ENCODE measurements around the gene SBNO1. TPM values are rescaled to one million over a fixed set of nuclear protein-coding genes. Genes with fewer than 3 reads are reported as not detected.

Gene SBNO1
- total and polyA plus RNA-seq, 4 donors = 4.7 to 28.5 (median 15.3) TPM

DNA sequence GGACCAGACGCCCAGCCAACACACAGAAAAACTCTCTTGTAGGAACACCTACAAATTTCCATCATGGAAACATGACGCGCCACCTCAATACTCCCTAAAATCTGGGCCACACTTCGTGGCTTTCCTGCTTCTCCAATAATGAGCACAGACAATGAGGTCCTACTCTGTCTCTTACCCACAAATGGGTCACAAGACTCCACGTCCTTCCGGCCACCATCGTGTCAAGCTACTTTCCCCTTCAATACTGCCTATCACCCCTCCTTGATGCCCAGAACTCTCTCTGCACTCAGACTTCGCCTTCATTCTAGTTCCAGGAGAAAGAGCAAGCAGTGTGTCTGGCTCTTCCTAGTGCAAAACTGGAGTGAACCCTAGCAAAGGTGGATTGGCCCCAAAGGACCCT is 28.1 kb downstream of the SBNO1 start:
- Histone ChIP-seq H3K36me3 (ENCODE audit: control insufficient read depth in 4 of 4, insufficient read depth in 4 of 4, low read length in 4 of 4) (peaks cover 16 to 40% (median 26%) of the 10 kb centered on the region in 4 donors), H3K4me1 (ENCODE audit: control insufficient read depth in 5 of 5, insufficient read depth in 5 of 5, low read length in 5 of 5) (no peaks in the 10 kb centered on the region), H3K27ac (ENCODE audit: low read depth in 1 of 2, low read length in 1 of 2) (no peak overlapping the region), H3K9ac (ENCODE audit: insufficient read depth in 1 of 2, low read length in 2 of 2) (no peak overlapping the region), H3K9me3 (ENCODE audit: control insufficient read depth in 4 of 4, insufficient read depth in 3 of 4, low read length in 3 of 4) (no peaks in the 10 kb centered on the region), H3K27me3 (ENCODE audit: control insufficient read depth in 3 of 3, insufficient read depth in 3 of 3, low read length in 2 of 3) (no peaks in the 10 kb centered on the region), H3K4me3 (no peak overlapping the region)
- TF ChIP-seq, protein P1, sequence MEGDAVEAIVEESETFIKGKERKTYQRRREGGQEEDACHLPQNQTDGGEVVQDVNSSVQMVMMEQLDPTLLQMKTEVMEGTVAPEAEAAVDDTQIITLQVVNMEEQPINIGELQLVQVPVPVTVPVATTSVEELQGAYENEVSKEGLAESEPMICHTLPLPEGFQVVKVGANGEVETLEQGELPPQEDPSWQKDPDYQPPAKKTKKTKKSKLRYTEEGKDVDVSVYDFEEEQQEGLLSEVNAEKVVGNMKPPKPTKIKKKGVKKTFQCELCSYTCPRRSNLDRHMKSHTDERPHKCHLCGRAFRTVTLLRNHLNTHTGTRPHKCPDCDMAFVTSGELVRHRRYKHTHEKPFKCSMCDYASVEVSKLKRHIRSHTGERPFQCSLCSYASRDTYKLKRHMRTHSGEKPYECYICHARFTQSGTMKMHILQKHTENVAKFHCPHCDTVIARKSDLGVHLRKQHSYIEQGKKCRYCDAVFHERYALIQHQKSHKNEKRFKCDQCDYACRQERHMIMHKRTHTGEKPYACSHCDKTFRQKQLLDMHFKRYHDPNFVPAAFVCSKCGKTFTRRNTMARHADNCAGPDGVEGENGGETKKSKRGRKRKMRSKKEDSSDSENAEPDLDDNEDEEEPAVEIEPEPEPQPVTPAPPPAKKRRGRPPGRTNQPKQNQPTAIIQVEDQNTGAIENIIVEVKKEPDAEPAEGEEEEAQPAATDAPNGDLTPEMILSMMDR (IDR thresholded peaks at IDR 0.05; ENCODE audit: control extremely low read depth, extremely low read depth) = no peak
- ATAC-seq (ENCODE audit: insufficient read depth, low FRiP score) (no peak), DNase-seq (no peak)
- WGBS, 2 donors = 88 to 91% methylated on average over 8 of the region's 8 CpGs

DNA sequence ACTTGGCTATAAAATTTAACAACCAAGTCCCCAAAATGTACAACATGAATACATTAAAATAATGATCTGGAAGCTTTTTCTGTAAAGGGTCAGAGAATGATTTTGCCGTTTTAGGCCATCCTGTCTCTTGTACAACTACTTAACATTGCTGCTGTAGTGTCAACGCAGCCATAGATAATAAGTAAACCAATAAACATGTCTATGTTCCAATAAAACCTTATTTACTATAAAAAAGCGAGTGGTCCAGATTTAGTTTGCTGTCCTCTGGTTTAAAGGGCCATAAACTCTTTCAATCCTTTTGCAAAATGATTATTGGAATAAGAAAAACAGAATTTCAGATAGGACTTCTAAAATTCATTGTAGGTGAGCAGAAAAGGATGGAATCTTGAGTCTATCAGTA is 29.2 kb downstream of the SBNO1 start:
- H3K4me1 ChIP-seq (ENCODE audit: control insufficient read depth in 5 of 5, insufficient read depth in 5 of 5, low read length in 5 of 5) = no peaks in the 10 kb centered on the region
- H3K9me3 ChIP-seq (ENCODE audit: control insufficient read depth in 4 of 4, insufficient read depth in 3 of 4, low read length in 3 of 4) = no peaks in the 10 kb centered on the region
- whole genome bisulfite sequencing, 2 donors = 91 to 94% methylated on average over 3 of the region's 3 CpGs
- TF ChIP-seq, protein P1 (IDR thresholded peaks at IDR 0.05; ENCODE audit: control extremely low read depth, extremely low read depth) = no peak
- H3K27ac ChIP-seq (ENCODE audit: low read depth in 1 of 2, low read length in 1 of 2) = no peak overlapping the region
- ATAC-seq (ENCODE audit: insufficient read depth, low FRiP score) (no peak), DNase-seq (no peak)
- no peak overlapping the region for H3K9ac ChIP-seq (ENCODE audit: insufficient read depth in 1 of 2, low read length in 2 of 2)
- H3K36me3 ChIP-seq (ENCODE audit: control insufficient read depth in 4 of 4, insufficient read depth in 4 of 4, low read length in 4 of 4) = peaks cover 16 to 39% (median 32%) of the 10 kb centered on the region in 4 donors
- H3K27me3 ChIP-seq (ENCODE audit: control insufficient read depth in 3 of 3, insufficient read depth in 3 of 3, low read length in 2 of 3) = no peaks in the 10 kb centered on the region
- no peak overlapping the region for H3K4me3 ChIP-seq

DNA sequence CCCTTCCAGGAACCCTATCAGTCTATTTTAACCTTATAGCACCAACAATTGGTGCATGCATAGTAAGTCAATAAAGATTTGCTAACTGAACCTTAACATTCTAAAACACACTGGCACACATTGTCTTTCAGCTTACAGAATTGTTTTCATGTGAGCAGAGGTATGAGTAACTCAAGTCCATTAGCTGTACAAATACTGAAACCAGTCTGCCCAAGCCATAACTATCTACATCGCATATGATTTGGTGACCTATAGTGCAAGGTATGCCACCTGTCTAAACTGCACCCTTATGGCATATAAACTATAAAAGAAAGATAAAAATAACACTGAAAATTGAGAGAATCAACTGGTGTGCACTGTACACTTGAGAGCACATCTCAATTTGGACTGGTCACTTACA is 34.8 kb downstream of the SBNO1 start:
- H3K9me3 ChIP-seq (ENCODE audit: control insufficient read depth in 4 of 4, insufficient read depth in 3 of 4, low read length in 3 of 4) = no peaks in the 10 kb centered on the region
- H3K27me3 ChIP-seq (ENCODE audit: control insufficient read depth in 3 of 3, insufficient read depth in 3 of 3, low read length in 2 of 3) = no peaks in the 10 kb centered on the region
- ATAC-seq (ENCODE audit: insufficient read depth, low FRiP score) = no peak
- H3K9ac ChIP-seq (ENCODE audit: insufficient read depth in 1 of 2, low read length in 2 of 2) = no peak overlapping the region
- H3K4me3 ChIP-seq = no peak overlapping the region
- no peak overlapping the region for H3K27ac ChIP-seq (ENCODE audit: low read depth in 1 of 2, low read length in 1 of 2)
- no peak for DNase-seq
- peaks cover 26 to 57% (median 38%) of the 10 kb centered on the region in 4 donors for H3K36me3 ChIP-seq (ENCODE audit: control insufficient read depth in 4 of 4, insufficient read depth in 4 of 4, low read length in 4 of 4)
- 98 to 100% methylated on average over 1 of the region's 1 CpG for WGBS, 2 donors
- TF ChIP-seq, protein P1 (IDR thresholded peaks at IDR 0.05; ENCODE audit: control extremely low read depth, extremely low read depth) = no peak
- H3K4me1 ChIP-seq (ENCODE audit: control insufficient read depth in 5 of 5, insufficient read depth in 5 of 5, low read length in 5 of 5) = no peaks in the 10 kb centered on the region

DNA sequence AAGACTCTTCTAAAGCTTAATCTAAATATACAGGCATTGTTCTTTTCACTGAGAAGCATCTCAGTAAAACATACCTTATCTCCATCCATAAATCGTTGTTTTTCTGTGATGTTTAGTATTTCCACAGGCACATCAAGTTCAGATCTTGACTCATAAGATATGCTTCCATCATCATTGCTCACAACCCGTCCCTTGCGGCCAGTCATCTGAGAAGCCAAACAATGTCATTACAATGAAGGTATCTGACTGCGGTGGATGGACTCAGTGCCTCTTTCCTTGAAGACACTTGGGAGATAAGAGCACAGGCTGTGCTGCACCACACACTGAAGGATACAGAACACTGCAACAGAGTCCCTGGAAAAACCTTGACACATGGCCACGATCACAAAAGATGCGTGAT is 44.8 kb downstream of the SBNO1 start:
- TF ChIP-seq, protein P1 (IDR thresholded peaks at IDR 0.05; ENCODE audit: control extremely low read depth, extremely low read depth) = no peak
- H3K27ac ChIP-seq (ENCODE audit: low read depth in 1 of 2, low read length in 1 of 2) = no peak overlapping the region
- no peaks in the 10 kb centered on the region for H3K4me1 ChIP-seq (ENCODE audit: control insufficient read depth in 5 of 5, insufficient read depth in 5 of 5, low read length in 5 of 5)
- no peaks in the 10 kb centered on the region for H3K9me3 ChIP-seq (ENCODE audit: control insufficient read depth in 4 of 4, insufficient read depth in 3 of 4, low read length in 3 of 4)
- no peaks in the 10 kb centered on the region for H3K27me3 ChIP-seq (ENCODE audit: control insufficient read depth in 3 of 3, insufficient read depth in 3 of 3, low read length in 2 of 3)
- no peak for DNase-seq
- H3K9ac ChIP-seq (ENCODE audit: insufficient read depth in 1 of 2, low read length in 2 of 2) = no peak overlapping the region
- H3K36me3 ChIP-seq (ENCODE audit: control insufficient read depth in 4 of 4, insufficient read depth in 4 of 4, low read length in 4 of 4) = peaks cover 27 to 61% (median 45%) of the 10 kb centered on the region in 4 donors
- ATAC-seq (ENCODE audit: insufficient read depth, low FRiP score) = no peak
- no peak overlapping the region for H3K4me3 ChIP-seq
- 95% methylated on average over 6 of the region's 6 CpGs for whole genome bisulfite sequencing, 2 donors
